NB4 (cell line): ENCODE results near the gene TRAK1.
"Not testable (repeated sequence)": the region's sequence is repeated elsewhere in the genome, so short reads cannot be mapped to it uniquely, and the experiment has no call there.

Source experiments
- DNase-seq: peaks from one replicate; pipeline ENCODE4 v3.0.0; 2010; ENCODE audit warnings: low read depth
- H3K4me3 ChIP-seq: one replicate; pipeline ENCODE4 v1.5.1; 2011; ENCODE audit warnings: mild to moderate bottlenecking, low read depth, low read length, moderate library complexity
- MYC ChIP-seq: IDR thresholded peaks from 2 replicates; pipeline ENCODE4 v1.6.1; 2011; ENCODE audit warnings: low read depth, low read length
- POLR2A ChIP-seq: IDR thresholded peaks from 2 replicates; pipeline ENCODE4 v1.6.1; 2011; ENCODE audit warnings: mild to moderate bottlenecking; ENCODE audit not compliant: insufficient read length; ENCODE audit errors: extremely low read depth
- TF ChIP-seq, protein P1 (sequence below): IDR thresholded peaks from one replicate; pipeline ENCODE4 v1.5.1; 2012; ENCODE audit warnings: low read depth, low read length
- TF ChIP-seq, protein P2 (sequence below): IDR thresholded peaks from 2 replicates; pipeline ENCODE4 v1.6.1; 2011; ENCODE audit warnings: low read depth, low read length

TRAK1 gene

DNA sequence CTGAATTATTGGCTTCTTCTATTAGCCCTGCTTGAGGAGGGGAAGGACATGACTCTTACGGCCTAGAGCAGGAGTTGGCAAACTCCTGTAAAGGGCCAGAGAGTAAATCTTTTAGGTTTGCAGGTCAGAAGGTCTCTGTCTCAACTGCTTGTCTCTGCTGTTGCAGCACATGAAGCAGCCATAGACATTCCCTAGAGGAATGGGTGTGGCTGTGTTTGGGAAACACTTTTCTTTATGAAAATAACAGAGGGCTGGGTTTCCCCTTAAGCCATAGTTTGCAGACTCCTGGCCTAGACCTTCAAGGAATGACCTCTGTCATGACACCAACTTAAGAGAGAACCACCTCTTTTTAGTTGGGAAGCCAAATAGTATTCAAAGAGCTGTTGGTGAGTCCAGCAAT lies 10.3 kb downstream of the TRAK1 start:
- DNase-seq = no peak
- H3K4me3 ChIP-seq = no peak overlapping the region
- TF ChIP-seq, protein P1, sequence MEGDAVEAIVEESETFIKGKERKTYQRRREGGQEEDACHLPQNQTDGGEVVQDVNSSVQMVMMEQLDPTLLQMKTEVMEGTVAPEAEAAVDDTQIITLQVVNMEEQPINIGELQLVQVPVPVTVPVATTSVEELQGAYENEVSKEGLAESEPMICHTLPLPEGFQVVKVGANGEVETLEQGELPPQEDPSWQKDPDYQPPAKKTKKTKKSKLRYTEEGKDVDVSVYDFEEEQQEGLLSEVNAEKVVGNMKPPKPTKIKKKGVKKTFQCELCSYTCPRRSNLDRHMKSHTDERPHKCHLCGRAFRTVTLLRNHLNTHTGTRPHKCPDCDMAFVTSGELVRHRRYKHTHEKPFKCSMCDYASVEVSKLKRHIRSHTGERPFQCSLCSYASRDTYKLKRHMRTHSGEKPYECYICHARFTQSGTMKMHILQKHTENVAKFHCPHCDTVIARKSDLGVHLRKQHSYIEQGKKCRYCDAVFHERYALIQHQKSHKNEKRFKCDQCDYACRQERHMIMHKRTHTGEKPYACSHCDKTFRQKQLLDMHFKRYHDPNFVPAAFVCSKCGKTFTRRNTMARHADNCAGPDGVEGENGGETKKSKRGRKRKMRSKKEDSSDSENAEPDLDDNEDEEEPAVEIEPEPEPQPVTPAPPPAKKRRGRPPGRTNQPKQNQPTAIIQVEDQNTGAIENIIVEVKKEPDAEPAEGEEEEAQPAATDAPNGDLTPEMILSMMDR = no peak
- TF ChIP-seq, protein P2, sequence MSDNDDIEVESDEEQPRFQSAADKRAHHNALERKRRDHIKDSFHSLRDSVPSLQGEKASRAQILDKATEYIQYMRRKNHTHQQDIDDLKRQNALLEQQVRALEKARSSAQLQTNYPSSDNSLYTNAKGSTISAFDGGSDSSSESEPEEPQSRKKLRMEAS = no peak
- TF ChIP-seq POLR2A (no peak), MYC (no peak)

DNA sequence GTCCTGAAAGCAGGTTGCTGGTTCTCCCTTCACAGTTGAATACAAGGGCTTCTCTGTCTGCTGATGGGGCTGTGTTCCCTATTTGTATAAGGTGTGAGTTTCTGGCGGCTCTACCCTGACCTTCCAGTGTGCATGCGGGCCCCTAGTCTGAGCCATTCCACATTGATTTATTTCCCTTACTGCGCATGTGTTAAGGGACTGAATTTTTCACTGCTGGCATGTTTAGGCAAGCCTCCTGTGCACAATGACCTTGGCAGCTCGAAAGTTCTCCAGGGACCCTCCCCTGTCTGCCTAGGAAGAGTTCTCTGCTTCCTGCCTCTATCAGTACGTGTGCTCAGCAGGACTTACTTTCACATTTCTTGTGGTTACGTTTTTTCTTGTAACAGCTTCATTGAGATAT lies 11.4 kb downstream of the TRAK1 start:
- no peak for DNase-seq
- no peak for TF ChIP-seq MYC
- TF ChIP-seq, protein P2 = no peak
- no peak for TF ChIP-seq POLR2A
- TF ChIP-seq, protein P1 = no peak
- no peak overlapping the region for H3K4me3 ChIP-seq

DNA sequence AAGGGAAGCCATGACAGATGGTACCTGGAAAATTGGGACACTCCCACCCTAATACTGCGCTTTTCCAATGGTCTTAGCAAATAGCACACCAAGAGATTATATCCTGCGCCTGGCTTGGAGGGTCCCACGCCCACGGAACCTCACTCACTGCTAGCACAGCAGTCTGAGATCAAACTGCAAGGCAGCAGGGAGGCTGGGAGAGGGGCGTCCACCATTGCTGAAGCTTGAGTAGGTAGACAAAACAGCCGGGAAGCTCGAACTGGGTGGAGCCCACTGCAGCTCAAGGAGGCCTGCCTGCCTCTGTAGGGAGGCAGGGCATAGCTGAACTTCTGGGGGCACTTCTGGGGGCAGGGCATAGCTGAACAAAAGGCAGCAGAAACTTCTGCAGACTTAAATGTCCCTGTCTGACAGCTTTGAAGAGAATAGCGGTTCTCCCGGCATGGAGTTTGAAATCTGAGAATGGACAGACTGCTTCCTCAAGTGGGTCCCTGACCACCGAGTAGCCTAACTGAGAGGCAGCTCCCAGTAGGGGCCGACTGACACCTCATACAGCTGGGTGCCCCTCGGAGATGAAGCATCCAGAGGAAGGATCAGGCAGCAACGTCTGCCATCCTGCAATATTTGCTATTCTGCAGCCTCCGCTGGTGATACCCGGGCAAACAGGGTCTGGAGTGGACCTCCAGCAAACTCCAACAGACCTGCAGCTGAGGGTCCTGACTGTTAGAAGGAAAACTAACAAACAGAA lies 12.9 kb downstream of the TRAK1 start:
- not testable (repeated sequence) for DNase-seq, H3K4me3 ChIP-seq

DNA sequence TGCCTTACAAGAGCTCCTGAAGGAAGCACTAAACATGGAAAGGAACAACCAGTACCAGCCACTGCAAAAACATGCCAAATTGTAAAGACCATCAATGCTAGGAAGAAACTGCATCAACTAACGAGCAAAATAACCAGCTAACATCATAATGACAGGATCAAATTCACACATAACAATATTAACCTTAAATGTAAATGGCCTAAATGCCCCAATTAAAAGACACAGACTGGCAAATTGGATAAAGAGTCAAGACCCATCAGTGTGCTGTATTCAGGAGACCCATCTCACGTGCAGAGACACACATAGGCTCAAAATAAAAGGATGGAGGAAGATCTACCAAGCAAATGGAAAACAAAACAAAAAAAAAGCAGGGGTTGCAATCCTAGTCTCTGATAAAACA lies 14.8 kb downstream of the TRAK1 start:
- not testable (repeated sequence) for H3K4me3 ChIP-seq, DNase-seq

DNA sequence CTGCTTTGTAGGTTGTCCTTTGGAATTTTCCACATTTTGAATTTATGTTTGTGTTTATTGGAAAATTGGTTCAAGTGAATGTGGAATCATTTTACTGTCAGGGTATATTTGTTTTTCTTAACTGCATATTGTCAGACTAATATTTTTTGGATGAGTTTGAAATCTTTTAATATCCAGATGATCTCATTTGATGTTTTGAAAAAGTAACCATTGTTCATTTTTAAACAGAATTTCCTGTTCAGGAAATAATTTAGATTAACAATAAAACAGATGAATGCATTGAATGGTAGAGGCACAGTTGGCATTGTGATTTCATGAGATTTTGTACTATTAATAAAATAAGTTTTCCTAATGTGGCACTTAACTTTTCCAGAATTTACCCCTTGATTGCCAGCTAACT lies 15.5 kb downstream of the TRAK1 start:
- DNase-seq = no peak
- TF ChIP-seq, protein P1 = no peak
- no peak for TF ChIP-seq POLR2A
- TF ChIP-seq MYC = no peak
- TF ChIP-seq, protein P2 = no peak
- no peak overlapping the region for H3K4me3 ChIP-seq

DNA sequence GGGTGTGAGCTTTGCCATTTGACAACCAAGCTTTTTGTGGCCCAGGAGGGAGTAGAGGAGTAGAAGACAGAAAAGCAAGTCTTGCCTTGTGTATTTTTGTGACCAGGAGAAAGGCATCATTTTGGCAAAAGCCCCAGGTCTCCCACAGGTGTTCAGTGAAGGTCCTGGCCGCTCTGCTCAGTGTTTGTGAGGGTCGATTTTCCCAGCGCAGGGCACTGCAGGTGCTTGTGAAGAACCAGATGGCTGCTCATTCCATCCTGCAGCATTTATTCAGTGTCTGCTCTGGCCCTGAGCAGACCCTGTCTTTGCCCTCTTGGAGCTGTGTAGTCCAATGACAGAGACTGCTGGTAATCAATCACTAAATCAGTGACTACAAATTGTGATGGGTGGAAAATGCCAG lies 19.5 kb downstream of the TRAK1 start:
- no peak overlapping the region for H3K4me3 ChIP-seq
- no peak for DNase-seq
- TF ChIP-seq, protein P1 = no peak
- TF ChIP-seq MYC = no peak
- TF ChIP-seq, protein P2 = no peak
- TF ChIP-seq POLR2A = no peak

DNA sequence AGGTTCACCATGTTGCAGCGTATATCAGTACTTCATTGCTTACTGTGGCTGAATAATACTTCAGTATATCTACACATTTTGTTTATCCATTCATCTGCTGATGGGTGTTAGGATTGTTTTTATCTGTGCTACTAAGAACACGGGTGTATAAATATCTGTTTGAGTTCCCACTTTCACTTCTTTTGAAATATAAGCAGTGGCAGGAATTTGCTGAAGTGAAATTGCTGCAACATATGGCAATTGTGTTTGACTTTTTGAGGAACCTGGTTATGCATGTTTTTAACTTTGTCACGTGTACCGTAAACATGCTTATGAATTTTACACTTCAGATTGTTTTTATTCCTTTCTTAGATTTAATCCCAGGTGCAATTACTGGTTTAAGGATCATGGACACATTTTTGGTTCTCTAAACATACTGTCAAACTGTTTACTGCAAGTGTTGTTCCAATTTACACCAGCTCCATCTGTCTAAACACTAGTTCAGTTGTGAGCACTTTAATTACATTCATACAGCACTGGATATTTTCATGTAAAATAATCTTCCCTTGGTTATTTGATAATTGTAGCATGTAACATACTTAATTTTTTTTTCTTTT lies 23.1 kb downstream of the TRAK1 start:
- no peak overlapping the region for H3K4me3 ChIP-seq
- no peak for DNase-seq
- TF ChIP-seq, protein P2 = no peak
